Measurements from ENCODE around the gene ATP6V0D1.

GRCh38 chr16:67394155-67395104 is 86.5 kb downstream of the ATP6V0D1 start:
- TF ChIP-seq POLR2A (IDR thresholded peaks at IDR 0.05), result no peak
- TF ChIP-seq CTCF (IDR thresholded peaks at IDR 0.05), result no peak
- TF ChIP-seq EP300 (IDR thresholded peaks at IDR 0.05), result no peak
